A375 (cell line): Measurements from ENCODE around the gene MAP9. TPM values are rescaled to one million over a fixed set of nuclear protein-coding genes. Genes with fewer than 3 reads are reported as not detected.

ENCODE experiments used
- small RNA-seq: library from RNA; depleted of rRNA; stranded (forward); fragments of <200 nt; gene quantifications from one replicate; pipeline ENCODE3, GENCODE V24; 2014
- total RNA-seq: library from RNA; depleted of rRNA; stranded (reverse); fragments of >200 nt; shearing (Covaris generic); gene quantifications from 2 replicates; pipeline ENCODE4 v1.2.3, GENCODE V29; 2014; rRNA removed

MAP9 gene
- 5.6 and 6.5 TPM in 2 replicates for total RNA-seq

GRCh38 chr4:155376387-155377268, at the start of gene MAP9:
TSS of gene MAP9 (minus strand) at chr4:155376965. CDS start at chr4:155375850, 1,115 bp downstream.

Small RNA genes lying within 50 kb of the gene (small RNA-seq; reads per million reads assigned to genes)
- not detected for gene AC097467.4
- not detected for gene YWHAEP4

Other genes with a start within 250 kb of the MAP9 start
- not detected in 2 replicates for gene NPY2R, start 168.3 kb downstream of the MAP9 start, total RNA-seq